Measurements from ENCODE around the gene ACTL7B. TPM values are rescaled to one million over a fixed set of nuclear protein-coding genes. Genes with fewer than 3 reads are reported as not detected.

Gene ACTL7B
- total and polyA plus RNA-seq, 10 of the 15 experiments (the other 5 are each of a cell fraction or from before 2014, with no cell fraction given), result not detected

DNA sequence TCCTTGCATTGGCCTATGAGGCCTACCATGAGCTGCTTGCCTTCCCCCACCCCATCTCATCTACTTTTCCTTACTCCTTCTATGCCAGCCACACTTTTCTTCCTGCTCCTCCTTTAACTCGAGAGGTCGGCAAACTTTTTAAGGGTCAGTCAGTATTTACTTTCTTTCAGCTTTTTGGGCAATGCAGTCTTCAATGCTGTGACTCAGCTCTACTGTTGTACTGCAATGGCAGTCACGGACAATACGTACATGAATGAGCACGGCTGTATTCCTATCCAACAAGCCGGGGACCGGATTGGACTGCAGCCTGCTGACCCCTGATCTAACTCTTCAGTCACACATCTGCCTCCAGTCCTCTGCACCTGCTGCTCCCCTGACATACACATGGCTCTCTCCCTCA is 5.7 kb upstream of the ACTL7B start:
- TF ChIP-seq, protein P1, sequence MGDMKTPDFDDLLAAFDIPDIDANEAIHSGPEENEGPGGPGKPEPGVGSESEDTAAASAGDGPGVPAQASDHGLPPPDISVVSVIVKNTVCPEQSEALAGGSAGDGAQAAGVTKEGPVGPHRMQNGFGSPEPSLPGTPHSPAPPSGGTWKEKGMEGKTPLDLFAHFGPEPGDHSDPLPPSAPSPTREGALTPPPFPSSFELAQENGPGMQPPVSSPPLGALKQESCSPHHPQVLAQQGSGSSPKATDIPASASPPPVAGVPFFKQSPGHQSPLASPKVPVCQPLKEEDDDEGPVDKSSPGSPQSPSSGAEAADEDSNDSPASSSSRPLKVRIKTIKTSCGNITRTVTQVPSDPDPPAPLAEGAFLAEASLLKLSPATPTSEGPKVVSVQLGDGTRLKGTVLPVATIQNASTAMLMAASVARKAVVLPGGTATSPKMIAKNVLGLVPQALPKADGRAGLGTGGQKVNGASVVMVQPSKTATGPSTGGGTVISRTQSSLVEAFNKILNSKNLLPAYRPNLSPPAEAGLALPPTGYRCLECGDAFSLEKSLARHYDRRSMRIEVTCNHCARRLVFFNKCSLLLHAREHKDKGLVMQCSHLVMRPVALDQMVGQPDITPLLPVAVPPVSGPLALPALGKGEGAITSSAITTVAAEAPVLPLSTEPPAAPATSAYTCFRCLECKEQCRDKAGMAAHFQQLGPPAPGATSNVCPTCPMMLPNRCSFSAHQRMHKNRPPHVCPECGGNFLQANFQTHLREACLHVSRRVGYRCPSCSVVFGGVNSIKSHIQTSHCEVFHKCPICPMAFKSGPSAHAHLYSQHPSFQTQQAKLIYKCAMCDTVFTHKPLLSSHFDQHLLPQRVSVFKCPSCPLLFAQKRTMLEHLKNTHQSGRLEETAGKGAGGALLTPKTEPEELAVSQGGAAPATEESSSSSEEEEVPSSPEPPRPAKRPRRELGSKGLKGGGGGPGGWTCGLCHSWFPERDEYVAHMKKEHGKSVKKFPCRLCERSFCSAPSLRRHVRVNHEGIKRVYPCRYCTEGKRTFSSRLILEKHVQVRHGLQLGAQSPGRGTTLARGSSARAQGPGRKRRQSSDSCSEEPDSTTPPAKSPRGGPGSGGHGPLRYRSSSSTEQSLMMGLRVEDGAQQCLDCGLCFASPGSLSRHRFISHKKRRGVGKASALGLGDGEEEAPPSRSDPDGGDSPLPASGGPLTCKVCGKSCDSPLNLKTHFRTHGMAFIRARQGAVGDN (IDR thresholded peaks at IDR 0.05), result no peak
- TF ChIP-seq HSF1 (IDR thresholded peaks at IDR 0.05; ENCODE audit: low read depth, low read length) (no peak), ZBTB11 (CRISPR knock-in tag; IDR thresholded peaks at IDR 0.05) (no peak), HDAC2 (IDR thresholded peaks at IDR 0.05) (no peak), POU2F2 (IDR thresholded peaks at IDR 0.05; ENCODE audit: borderline replicate concordance, low read depth, low read length) (no peak), SREBF1 (IDR thresholded peaks at IDR 0.05; ENCODE audit: low read length) (no peak), EGR1 (IDR thresholded peaks at IDR 0.05; ENCODE audit: borderline replicate concordance in 1 of 2, low read depth in 2 of 2, low read length in 2 of 2) (no peak), ZNF274 (IDR thresholded peaks at IDR 0.05; ENCODE audit: insufficient read depth, insufficient read length) (no peak), RCOR1 (conservative IDR thresholded peaks at IDR 0.05; ENCODE audit: low read depth, low read length) (no peak), GABPA (IDR thresholded peaks at IDR 0.05; ENCODE audit: low read depth) (no peak), TCF7 (IDR thresholded peaks at IDR 0.05; ENCODE audit: borderline replicate concordance) (no peak)
- FAIRE-seq, result no peak
- no peak for ATAC-seq
- H3K36me3 ChIP-seq (ENCODE audit: control insufficient read depth in 2 of 2, insufficient read depth in 2 of 2, low read length in 1 of 2), result no peaks in the 10 kb centered on the region
- 71% methylated on average over 7 of the region's 7 CpGs for WGBS (ENCODE audit: insufficient coverage, insufficient replicate concordance, low lambda C conversion rate, missing lambda C conversion rate)
- ChIA-PET CTCF (no interaction called here), POLR2A (interaction anchor here (0.6 kb wide), 1 partner anchor 381 kb away, joined by 4 read pairs; no protein-coding TSS in a partner anchor), RAD21 (ENCODE audit: unreplicated experiment) (no interaction called here), SMC1A (ENCODE audit: uncharacterized antibody, unreplicated experiment) (interaction anchor here (0.6 kb wide), 1 partner anchor 183 kb away, joined by 3 read pairs; no protein-coding TSS in a partner anchor)
- DNase-seq (ENCODE audit: low read depth, low spot score), result no peak
- H3K27ac ChIP-seq (ENCODE audit: control insufficient read depth, insufficient read depth), result no peak overlapping the region
- no peak overlapping the region for H2AFZ ChIP-seq (ENCODE audit: control insufficient read depth, low read depth, low read length)
- H3K9me3 ChIP-seq (replicated peaks; ENCODE audit: control insufficient read depth, insufficient read depth, low read length), result no peaks in the 10 kb centered on the region
- H3K4me2 ChIP-seq (ENCODE audit: control insufficient read depth, insufficient read depth), result no peak overlapping the region
- H3K4me1 ChIP-seq (ENCODE audit: control insufficient read depth, insufficient read depth, low read length), result no peaks in the 10 kb centered on the region
- in situ Hi-C loops (cut with MboI) (no loop called here), intact Hi-C loops (cut with micrococcal nuclease; ENCODE audit: unreplicated experiment) (no loop called here)
- H3K9ac ChIP-seq (ENCODE audit: control insufficient read depth, insufficient read depth, low read length), result no peak overlapping the region
- no peaks in the 10 kb centered on the region for H3K27me3 ChIP-seq (replicated peaks in 1 of 2; ENCODE audit: control insufficient read depth in 2 of 2, insufficient read depth in 2 of 2, low read length in 1 of 2)
- H3K79me2 ChIP-seq (ENCODE audit: control insufficient read depth, insufficient read depth, low read length), result no peaks in the 10 kb centered on the region
- H4K20me1 ChIP-seq (ENCODE audit: control insufficient read depth, insufficient read depth), result no peaks in the 10 kb centered on the region
- BruUV-seq (replicated peaks), result no TSS peak
- no peak overlapping the region for H3K4me3 ChIP-seq
